ENCODE data around the gene LTBP1. TPM values are rescaled to one million over a fixed set of nuclear protein-coding genes. Genes with fewer than 3 reads are reported as not detected.

Gene LTBP1
- total RNA-seq, 1 experiment from 2014 or later = 10.3 TPM

- H3K36me3 ChIP-seq (ENCODE audit: low read depth) = no peaks in the 10 kb centered on the region
- no peaks in the 10 kb centered on the region for H3K9me3 ChIP-seq (ENCODE audit: insufficient read depth, low read depth)
- no peaks in the 10 kb centered on the region for H3K4me1 ChIP-seq (replicated peaks; ENCODE audit: insufficient read depth)
- H2AFZ ChIP-seq = no peak overlapping the region
- POLR2A ChIA-PET (ENCODE audit: unreplicated experiment) = no interaction called here
- H3K4me3 ChIP-seq = no peak overlapping the region
- H3K27ac ChIP-seq = no peak overlapping the region
- no peak for DNase-seq
- H3K79me2 ChIP-seq (ENCODE audit: low read depth) = no peaks in the 10 kb centered on the region
- no peaks in the 10 kb centered on the region for H4K20me1 ChIP-seq (ENCODE audit: insufficient read depth)
- no TSS peak for BruUV-seq (replicated peaks)
- H3K4me2 ChIP-seq = no peak overlapping the region
- H3K9me2 ChIP-seq (ENCODE audit: insufficient read depth) = no peaks in the 10 kb centered on the region
- H3F3A ChIP-seq (ENCODE audit: insufficient read depth, low read depth) = no peaks in the 10 kb centered on the region
- H3K27me3 ChIP-seq (ENCODE audit: insufficient read depth, low read depth) = no peaks in the 10 kb centered on the region
- CTCF ChIA-PET = no interaction called here
- TF ChIP-seq EZH2 (IDR thresholded peaks at IDR 0.05; ENCODE audit: low read depth) (no peak), CTCF (conservative IDR thresholded peaks at IDR 0.05) (no peak)
- intact Hi-C loops (cut with micrococcal nuclease; ENCODE audit: unreplicated experiment) = no loop called here
Observed at GRCh38 chr2:33339269-33339668, 392.5 kb downstream of the LTBP1 start.

GRCh38 chr2:33340280-33340679 lies 393.5 kb downstream of the LTBP1 start:
- Histone ChIP-seq H3K36me3 (ENCODE audit: low read depth) (no peaks in the 10 kb centered on the region), H3K4me1 (replicated peaks; ENCODE audit: insufficient read depth) (no peaks in the 10 kb centered on the region), H3F3A (ENCODE audit: insufficient read depth, low read depth) (no peaks in the 10 kb centered on the region), H3K4me3 (no peak overlapping the region), H3K9me2 (ENCODE audit: insufficient read depth) (no peaks in the 10 kb centered on the region), H4K20me1 (ENCODE audit: insufficient read depth) (no peaks in the 10 kb centered on the region), H3K27ac (no peak overlapping the region), H3K4me2 (no peak overlapping the region), H3K79me2 (ENCODE audit: low read depth) (no peaks in the 10 kb centered on the region), H3K9me3 (ENCODE audit: insufficient read depth, low read depth) (no peaks in the 10 kb centered on the region), H3K27me3 (ENCODE audit: insufficient read depth, low read depth) (no peaks in the 10 kb centered on the region), H2AFZ (no peak overlapping the region)
- no TSS peak for BruUV-seq (replicated peaks)
- DNase-seq = no peak
- ChIA-PET POLR2A (ENCODE audit: unreplicated experiment) (no interaction called here), CTCF (no interaction called here)
- TF ChIP-seq CTCF (conservative IDR thresholded peaks at IDR 0.05) (no peak), EZH2 (IDR thresholded peaks at IDR 0.05; ENCODE audit: low read depth) (no peak)
- intact Hi-C loops (cut with micrococcal nuclease; ENCODE audit: unreplicated experiment) = no loop called here

- H3K9me2 ChIP-seq (ENCODE audit: insufficient read depth) = no peaks in the 10 kb centered on the region
- no peak overlapping the region for H3K4me3 ChIP-seq
- H4K20me1 ChIP-seq (ENCODE audit: insufficient read depth) = no peaks in the 10 kb centered on the region
- intact Hi-C loops (cut with micrococcal nuclease; ENCODE audit: unreplicated experiment) = no loop called here
- no peaks in the 10 kb centered on the region for H3K4me1 ChIP-seq (replicated peaks; ENCODE audit: insufficient read depth)
- no TSS peak for BruUV-seq (replicated peaks)
- POLR2A ChIA-PET (ENCODE audit: unreplicated experiment) = no interaction called here
- TF ChIP-seq EZH2 (IDR thresholded peaks at IDR 0.05; ENCODE audit: low read depth) (no peak), CTCF (conservative IDR thresholded peaks at IDR 0.05) (no peak)
- H3F3A ChIP-seq (ENCODE audit: insufficient read depth, low read depth) = no peaks in the 10 kb centered on the region
- H3K79me2 ChIP-seq (ENCODE audit: low read depth) = no peaks in the 10 kb centered on the region
- no peaks in the 10 kb centered on the region for H3K36me3 ChIP-seq (ENCODE audit: low read depth)
- no peak overlapping the region for H3K27ac ChIP-seq
- no peak for DNase-seq
- H3K27me3 ChIP-seq (ENCODE audit: insufficient read depth, low read depth) = no peaks in the 10 kb centered on the region
- no peak overlapping the region for H2AFZ ChIP-seq
- CTCF ChIA-PET = no interaction called here
- no peak overlapping the region for H3K4me2 ChIP-seq
- H3K9me3 ChIP-seq (ENCODE audit: insufficient read depth, low read depth) = no peaks in the 10 kb centered on the region
Observed at GRCh38 chr2:33342171-33342570, 395.4 kb downstream of the LTBP1 start.
